ENCODE results near the gene ARHGAP26.
A peak's percentile ranks its signal among the peaks of the same experiment; 100 is the strongest.

ARHGAP26 gene

GRCh38 chr5:143149759-143150158, 379.6 kb downstream of the ARHGAP26 start:
- no peak overlapping the region for H3K4me3 ChIP-seq (replicated peaks; ENCODE audit: low read depth, low read length)
- no peak for DNase-seq (ENCODE audit: low read depth)
- TF ChIP-seq CTCF (IDR thresholded peaks at IDR 0.05; ENCODE audit: low read length, missing control alignments): no peak

- no peak for DNase-seq (ENCODE audit: low read depth)
- no peak overlapping the region for H3K4me3 ChIP-seq (replicated peaks; ENCODE audit: low read depth, low read length)
- TF ChIP-seq CTCF (IDR thresholded peaks at IDR 0.05; ENCODE audit: low read length, missing control alignments): no peak
Observed at GRCh38 chr5:143151056-143151700, 381.0 kb downstream of the ARHGAP26 start.

GRCh38 chr5:143152445-143152844, 382.3 kb downstream of the ARHGAP26 start:
- DNase-seq (ENCODE audit: low read depth): no peak
- H3K4me3 ChIP-seq (replicated peaks; ENCODE audit: low read depth, low read length): no peak overlapping the region
- TF ChIP-seq CTCF (IDR thresholded peaks at IDR 0.05; ENCODE audit: low read length, missing control alignments): no peak

GRCh38 chr5:143153332-143154119, 383.3 kb downstream of the ARHGAP26 start:
- TF ChIP-seq CTCF (IDR thresholded peaks at IDR 0.05; ENCODE audit: low read length, missing control alignments): no peak
- no peak overlapping the region for H3K4me3 ChIP-seq (replicated peaks; ENCODE audit: low read depth, low read length)
- DNase-seq (ENCODE audit: low read depth): peak; percentile 66

GRCh38 chr5:143154510-143155370, 384.6 kb downstream of the ARHGAP26 start:
- no peak for DNase-seq (ENCODE audit: low read depth)
- no peak for TF ChIP-seq CTCF (IDR thresholded peaks at IDR 0.05; ENCODE audit: low read length, missing control alignments)
- no peak overlapping the region for H3K4me3 ChIP-seq (replicated peaks; ENCODE audit: low read depth, low read length)

- DNase-seq (ENCODE audit: low read depth): no peak
- TF ChIP-seq CTCF (IDR thresholded peaks at IDR 0.05; ENCODE audit: low read length, missing control alignments): no peak
Observed at GRCh38 chr5:143155455-143155854, 385.3 kb downstream of the ARHGAP26 start.

More at GRCh38 chr5:143155455-143155854, 385.3 kb downstream of the ARHGAP26 start:
- no peak overlapping the region for H3K4me3 ChIP-seq (replicated peaks; ENCODE audit: low read depth, low read length)

Measured in fibroblast of pulmonary artery (primary cell).